WERI-Rb-1 (cell line): ENCODE results near the gene TNPO3.

Experiments used
- DNase-seq: peaks from one replicate; pipeline ENCODE4 v3.0.0-alpha.2; 2020
- H3K27ac ChIP-seq: fragments of 250-450 bp; sonication (Bioruptor Pico); 2 replicates; pipeline ENCODE4 v1.5.1; 2020; ENCODE audit warnings: mild to moderate bottlenecking, moderate library complexity
- H3K27me3 ChIP-seq: fragments of 250-450 bp; sonication (Bioruptor Pico); 2 replicates; pipeline ENCODE4 v1.5.1; 2021; ENCODE audit warnings: mild to moderate bottlenecking, low read depth, moderate library complexity; ENCODE audit not compliant: insufficient read depth, severe bottlenecking
- H3K36me3 ChIP-seq: fragments of 250-450 bp; sonication (Bioruptor Pico); 2 replicates; pipeline ENCODE4 v1.5.1; 2020; ENCODE audit warnings: mild to moderate bottlenecking, moderate library complexity
- H3K4me3 ChIP-seq: 2 replicates; pipeline ENCODE4 v1.5.1; 2011; ENCODE audit warnings: low read depth, mild to moderate bottlenecking, control low read depth, low read length
- H3K9me3 ChIP-seq: fragments of 250-450 bp; sonication (Bioruptor Pico); 2 replicates; pipeline ENCODE4 v1.5.1; 2021; ENCODE audit warnings: mild to moderate bottlenecking, moderate library complexity; ENCODE audit not compliant: severe bottlenecking
- TF ChIP-seq, protein P1 (sequence below): IDR thresholded peaks from 2 replicates; pipeline ENCODE4 v1.5.1; 2011; ENCODE audit warnings: low read depth, mild to moderate bottlenecking, control low read depth, inconsistent platforms, low read length

The TNPO3 gene

DNA sequence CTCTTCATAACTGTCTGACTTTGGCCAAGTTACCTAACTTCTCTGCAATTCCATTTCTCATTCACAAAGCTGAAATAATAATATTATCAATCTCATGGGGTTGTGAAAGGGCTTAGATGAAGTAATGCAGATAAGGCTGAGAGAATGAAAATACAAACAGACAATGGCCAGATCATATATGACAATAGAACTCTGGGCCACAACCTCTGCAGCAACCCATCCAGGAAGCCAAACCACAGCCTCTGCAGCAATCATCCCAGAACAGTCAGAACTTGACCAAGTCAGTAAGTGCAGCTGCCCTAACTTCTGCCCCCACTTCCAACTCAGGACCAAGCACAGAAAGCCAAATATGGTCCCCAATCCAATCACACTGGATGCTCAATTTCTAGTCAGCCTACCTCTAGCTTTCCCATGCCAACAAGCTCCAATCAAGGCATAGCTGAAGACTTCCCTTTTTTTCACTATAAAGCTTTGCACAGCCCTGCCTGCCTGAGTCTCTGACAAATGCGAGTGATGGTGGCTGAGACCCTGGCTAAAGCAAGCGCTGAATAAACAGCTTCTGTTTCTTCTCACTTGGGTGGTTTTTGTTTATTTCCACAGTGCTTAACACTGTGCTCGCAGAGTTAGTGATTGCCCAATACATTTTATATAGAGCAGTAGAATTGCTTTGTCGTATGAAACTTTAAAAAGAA, 34.8 kb upstream of the TNPO3 start:
- Histone ChIP-seq H3K4me3 (no peak overlapping the region), H3K27ac (no peak overlapping the region), H3K9me3 (no peaks in the 10 kb centered on the region), H3K27me3 (no peaks in the 10 kb centered on the region), H3K36me3 (no peaks in the 10 kb centered on the region)
- TF ChIP-seq, protein P1, sequence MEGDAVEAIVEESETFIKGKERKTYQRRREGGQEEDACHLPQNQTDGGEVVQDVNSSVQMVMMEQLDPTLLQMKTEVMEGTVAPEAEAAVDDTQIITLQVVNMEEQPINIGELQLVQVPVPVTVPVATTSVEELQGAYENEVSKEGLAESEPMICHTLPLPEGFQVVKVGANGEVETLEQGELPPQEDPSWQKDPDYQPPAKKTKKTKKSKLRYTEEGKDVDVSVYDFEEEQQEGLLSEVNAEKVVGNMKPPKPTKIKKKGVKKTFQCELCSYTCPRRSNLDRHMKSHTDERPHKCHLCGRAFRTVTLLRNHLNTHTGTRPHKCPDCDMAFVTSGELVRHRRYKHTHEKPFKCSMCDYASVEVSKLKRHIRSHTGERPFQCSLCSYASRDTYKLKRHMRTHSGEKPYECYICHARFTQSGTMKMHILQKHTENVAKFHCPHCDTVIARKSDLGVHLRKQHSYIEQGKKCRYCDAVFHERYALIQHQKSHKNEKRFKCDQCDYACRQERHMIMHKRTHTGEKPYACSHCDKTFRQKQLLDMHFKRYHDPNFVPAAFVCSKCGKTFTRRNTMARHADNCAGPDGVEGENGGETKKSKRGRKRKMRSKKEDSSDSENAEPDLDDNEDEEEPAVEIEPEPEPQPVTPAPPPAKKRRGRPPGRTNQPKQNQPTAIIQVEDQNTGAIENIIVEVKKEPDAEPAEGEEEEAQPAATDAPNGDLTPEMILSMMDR, result no peak
- no peak for DNase-seq

DNA sequence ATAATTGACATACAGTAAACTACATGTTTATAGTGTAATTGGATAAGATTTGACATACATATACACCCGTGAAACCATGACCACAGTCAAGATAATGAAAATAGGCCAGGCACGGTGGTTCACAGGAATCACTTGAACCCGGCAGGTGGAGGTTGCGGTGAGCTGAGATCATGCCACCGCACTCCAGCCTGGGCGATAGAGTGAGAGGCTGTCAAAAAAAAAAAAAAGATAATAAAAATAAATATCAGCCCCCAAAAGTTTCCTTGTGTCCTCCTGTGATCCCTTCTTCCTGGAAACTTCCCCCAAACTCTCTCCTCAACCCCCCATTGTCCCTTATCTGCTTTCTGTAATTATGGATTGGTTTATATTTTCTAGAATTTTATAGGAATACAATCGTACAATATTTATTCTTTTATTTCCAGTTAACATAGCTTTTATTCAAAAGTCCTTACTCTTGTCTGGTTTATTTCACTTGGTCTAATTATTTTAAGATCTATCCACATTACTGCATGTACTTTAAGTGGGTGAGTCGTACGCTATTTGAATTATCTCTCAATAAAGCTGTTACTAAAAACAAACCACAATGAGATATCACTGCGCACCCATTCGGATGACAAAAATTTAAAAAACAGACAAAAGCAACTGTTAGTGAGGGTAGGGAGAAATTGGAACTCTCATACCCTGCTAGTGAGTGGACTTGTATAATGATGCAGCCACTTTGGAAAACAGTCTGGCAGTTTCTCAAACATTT, 30.1 kb upstream of the TNPO3 start:
- no peak for DNase-seq
- H3K27me3 ChIP-seq, result no peaks in the 10 kb centered on the region
- no peaks in the 10 kb centered on the region for H3K36me3 ChIP-seq

GRCh38 chr7:129083525-129083924, 28.6 kb upstream of the TNPO3 start:
- Histone ChIP-seq H3K4me3 (no peak overlapping the region), H3K9me3 (no peaks in the 10 kb centered on the region), H3K27ac (no peak overlapping the region), H3K27me3 (no peaks in the 10 kb centered on the region), H3K36me3 (no peaks in the 10 kb centered on the region)
- DNase-seq, result no peak
- TF ChIP-seq, protein P1, result no peak

More for the DNA sequence above, 30.1 kb upstream of the TNPO3 start:
- Histone ChIP-seq H3K27ac (no peak overlapping the region), H3K4me3 (no peak overlapping the region), H3K9me3 (no peaks in the 10 kb centered on the region)
- TF ChIP-seq, protein P1, result no peak

DNA sequence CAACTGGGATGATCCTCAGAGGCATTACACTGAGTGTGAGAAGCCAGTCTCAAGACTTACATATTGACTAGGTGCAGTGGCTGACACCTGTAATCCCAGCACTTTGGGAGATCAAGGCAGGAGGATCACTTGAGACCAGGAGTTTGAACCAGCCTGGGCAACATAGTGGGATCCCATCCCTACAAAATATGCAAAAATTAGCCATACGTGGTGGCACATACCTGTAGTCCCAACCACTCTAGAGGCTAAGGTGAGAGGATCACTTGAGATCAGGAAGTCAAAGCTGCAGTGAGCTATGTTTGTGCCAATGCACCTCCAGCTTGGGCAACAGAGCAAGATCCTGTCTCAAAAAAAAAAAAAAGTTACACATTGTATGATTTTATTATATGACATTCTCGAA, 23.5 kb upstream of the TNPO3 start:
- no peak for DNase-seq
- Histone ChIP-seq H3K27ac (no peak overlapping the region), H3K9me3 (peaks cover 2% of the 10 kb centered on the region), H3K36me3 (no peaks in the 10 kb centered on the region), H3K4me3 (no peak overlapping the region), H3K27me3 (no peaks in the 10 kb centered on the region)
- TF ChIP-seq, protein P1, result no peak

- H3K27me3 ChIP-seq, result no peaks in the 10 kb centered on the region
- peaks cover 2% of the 10 kb centered on the region for H3K9me3 ChIP-seq
- no peaks in the 10 kb centered on the region for H3K36me3 ChIP-seq
- TF ChIP-seq, protein P1, result no peak
- DNase-seq, result no peak
- H3K4me3 ChIP-seq, result no peak overlapping the region
- no peak overlapping the region for H3K27ac ChIP-seq
Measured at GRCh38 chr7:129076886-129077285, 22.0 kb upstream of the TNPO3 start.
